ENCODE results near the gene TKT.

TKT gene

GRCh38 chr3:53239800-53240199, 16.0 kb downstream of the TKT start:
- no peak for DNase-seq (ENCODE audit: low spot score)
- Histone ChIP-seq H3K36me3 (replicated peaks in 1 of 2; ENCODE audit: control insufficient read depth in 2 of 2, insufficient read depth in 2 of 2, low read length in 2 of 2) (peaks cover 58 to 87% of the 10 kb centered on the region in 2 donors), H2BK12ac (ENCODE audit: low read length) (no peak overlapping the region), H3K14ac (ENCODE audit: low read length) (no peak overlapping the region), H3K18ac (ENCODE audit: low read length) (no peak overlapping the region), H2BK15ac (ENCODE audit: low read length) (no peak overlapping the region), H2BK5ac (ENCODE audit: low read length) (no peak overlapping the region), H3K4me2 (ENCODE audit: insufficient read depth, low read length, poor library complexity, severe bottlenecking) (no peak overlapping the region), H3K27me3 (ENCODE audit: control insufficient read depth in 3 of 3, insufficient read depth in 3 of 3, low read depth in 1 of 3, low read length in 3 of 3) (no peaks in the 10 kb centered on the region), H2AK5ac (ENCODE audit: low read depth, low read length) (no peak overlapping the region), H4K91ac (ENCODE audit: low read depth, low read length, poor library complexity) (no peak overlapping the region), H2BK120ac (ENCODE audit: low read depth, low read length) (no peak overlapping the region), H4K8ac (ENCODE audit: low read depth, low read length) (no peak overlapping the region), H2AFZ (ENCODE audit: low read length) (no peak overlapping the region), H3K9ac (ENCODE audit: low read depth, low read length, poor library complexity) (no peak overlapping the region), H3K4ac (ENCODE audit: low read length) (no peak overlapping the region), H3K79me1 (ENCODE audit: low read depth, low read length) (peaks cover 31% of the 10 kb centered on the region), H3K9me3 (replicated peaks in 1 of 2; ENCODE audit: control insufficient read depth in 2 of 2, insufficient read depth in 1 of 2, low read depth in 1 of 2, low read length in 2 of 2) (no peaks in the 10 kb centered on the region), H3K4me3 (ENCODE audit: low read length in 2 of 2) (no peak overlapping the region), H3K4me1 (ENCODE audit: control insufficient read depth in 2 of 2, insufficient read depth in 1 of 2, low read depth in 1 of 2, low read length in 2 of 2) (peaks cover 17 to 20% of the 10 kb centered on the region in 2 donors), H3K27ac (replicated peaks; ENCODE audit: low read length) (no peak overlapping the region), H3K23ac (ENCODE audit: low read depth, low read length, poor library complexity) (no peak overlapping the region)
- no CpG with 5 or more reads among the region's 5 CpGs for WGBS, 2 donors (ENCODE audit: extremely low coverage in 2 of 2, insufficient read length in 2 of 2, insufficient replicate concordance in 1 of 2)

- peaks cover 12 to 16% of the 10 kb centered on the region in 2 donors for H3K4me1 ChIP-seq (ENCODE audit: control insufficient read depth in 2 of 2, insufficient read depth in 1 of 2, low read depth in 1 of 2, low read length in 2 of 2)
- H2BK120ac ChIP-seq (ENCODE audit: low read depth, low read length): no peak overlapping the region
- H3K18ac ChIP-seq (ENCODE audit: low read length): no peak overlapping the region
- no peak overlapping the region for H4K91ac ChIP-seq (ENCODE audit: low read depth, low read length, poor library complexity)
- no peak overlapping the region for H2AK5ac ChIP-seq (ENCODE audit: low read depth, low read length)
- no peak overlapping the region for H3K27ac ChIP-seq (replicated peaks; ENCODE audit: low read length)
- no peak overlapping the region for H3K4ac ChIP-seq (ENCODE audit: low read length)
- no peak overlapping the region for H3K9ac ChIP-seq (ENCODE audit: low read depth, low read length, poor library complexity)
- H3K36me3 ChIP-seq (replicated peaks in 1 of 2; ENCODE audit: control insufficient read depth in 2 of 2, insufficient read depth in 2 of 2, low read length in 2 of 2): peaks cover 62 to 87% of the 10 kb centered on the region in 2 donors
- H3K23ac ChIP-seq (ENCODE audit: low read depth, low read length, poor library complexity): no peak overlapping the region
- H3K4me2 ChIP-seq (ENCODE audit: insufficient read depth, low read length, poor library complexity, severe bottlenecking): no peak overlapping the region
- no CpG with 5 or more reads among the region's 4 CpGs for WGBS, 2 donors (ENCODE audit: extremely low coverage in 2 of 2, insufficient read length in 2 of 2, insufficient replicate concordance in 1 of 2)
- no peak overlapping the region for H2BK5ac ChIP-seq (ENCODE audit: low read length)
- H4K8ac ChIP-seq (ENCODE audit: low read depth, low read length): no peak overlapping the region
- H2BK15ac ChIP-seq (ENCODE audit: low read length): no peak overlapping the region
- no peak overlapping the region for H3K14ac ChIP-seq (ENCODE audit: low read length)
- H2BK12ac ChIP-seq (ENCODE audit: low read length): no peak overlapping the region
- no peak overlapping the region for H3K4me3 ChIP-seq (ENCODE audit: low read length in 2 of 2)
- H3K27me3 ChIP-seq (ENCODE audit: control insufficient read depth in 3 of 3, insufficient read depth in 3 of 3, low read depth in 1 of 3, low read length in 3 of 3): no peaks in the 10 kb centered on the region
- no peak for DNase-seq (ENCODE audit: low spot score)
- H2AFZ ChIP-seq (ENCODE audit: low read length): no peak overlapping the region
- H3K79me1 ChIP-seq (ENCODE audit: low read depth, low read length): peaks cover 22% of the 10 kb centered on the region
- no peaks in the 10 kb centered on the region for H3K9me3 ChIP-seq (replicated peaks in 1 of 2; ENCODE audit: control insufficient read depth in 2 of 2, insufficient read depth in 1 of 2, low read depth in 1 of 2, low read length in 2 of 2)
Observed at GRCh38 chr3:53238886-53239285, 16.9 kb downstream of the TKT start.

GRCh38 chr3:53238051-53238850, 17.6 kb downstream of the TKT start:
- no peak overlapping the region for H2BK12ac ChIP-seq (ENCODE audit: low read length)
- H3K79me1 ChIP-seq (ENCODE audit: low read depth, low read length): peaks cover 20% of the 10 kb centered on the region
- no peak overlapping the region for H2AK5ac ChIP-seq (ENCODE audit: low read depth, low read length)
- H3K4me1 ChIP-seq (ENCODE audit: control insufficient read depth in 2 of 2, insufficient read depth in 1 of 2, low read depth in 1 of 2, low read length in 2 of 2): peaks cover 6 to 9% of the 10 kb centered on the region in 2 donors
- H3K4ac ChIP-seq (ENCODE audit: low read length): no peak overlapping the region
- WGBS, 2 donors (ENCODE audit: extremely low coverage in 2 of 2, insufficient read length in 2 of 2, insufficient replicate concordance in 1 of 2): no CpG with 5 or more reads among the region's 6 CpGs
- no peak overlapping the region for H3K23ac ChIP-seq (ENCODE audit: low read depth, low read length, poor library complexity)
- no peak overlapping the region for H3K4me3 ChIP-seq (ENCODE audit: low read length in 2 of 2)
- no peak overlapping the region for H3K4me2 ChIP-seq (ENCODE audit: insufficient read depth, low read length, poor library complexity, severe bottlenecking)
- H3K18ac ChIP-seq (ENCODE audit: low read length): no peak overlapping the region
- H2AFZ ChIP-seq (ENCODE audit: low read length): no peak overlapping the region
- H2BK15ac ChIP-seq (ENCODE audit: low read length): no peak overlapping the region
- no peak overlapping the region for H3K14ac ChIP-seq (ENCODE audit: low read length)
- H3K9me3 ChIP-seq (replicated peaks in 1 of 2; ENCODE audit: control insufficient read depth in 2 of 2, insufficient read depth in 1 of 2, low read depth in 1 of 2, low read length in 2 of 2): no peaks in the 10 kb centered on the region
- H2BK120ac ChIP-seq (ENCODE audit: low read depth, low read length): no peak overlapping the region
- H3K27ac ChIP-seq (replicated peaks; ENCODE audit: low read length): no peak overlapping the region
- H3K9ac ChIP-seq (ENCODE audit: low read depth, low read length, poor library complexity): no peak overlapping the region
- no peak overlapping the region for H4K8ac ChIP-seq (ENCODE audit: low read depth, low read length)
- H3K36me3 ChIP-seq (replicated peaks in 1 of 2; ENCODE audit: control insufficient read depth in 2 of 2, insufficient read depth in 2 of 2, low read length in 2 of 2): peaks cover 65 to 92% of the 10 kb centered on the region in 2 donors
- H4K91ac ChIP-seq (ENCODE audit: low read depth, low read length, poor library complexity): no peak overlapping the region
- no peaks in the 10 kb centered on the region for H3K27me3 ChIP-seq (ENCODE audit: control insufficient read depth in 3 of 3, insufficient read depth in 3 of 3, low read depth in 1 of 3, low read length in 3 of 3)
- no peak overlapping the region for H2BK5ac ChIP-seq (ENCODE audit: low read length)
- DNase-seq (ENCODE audit: low spot score): no peak

DNA sequence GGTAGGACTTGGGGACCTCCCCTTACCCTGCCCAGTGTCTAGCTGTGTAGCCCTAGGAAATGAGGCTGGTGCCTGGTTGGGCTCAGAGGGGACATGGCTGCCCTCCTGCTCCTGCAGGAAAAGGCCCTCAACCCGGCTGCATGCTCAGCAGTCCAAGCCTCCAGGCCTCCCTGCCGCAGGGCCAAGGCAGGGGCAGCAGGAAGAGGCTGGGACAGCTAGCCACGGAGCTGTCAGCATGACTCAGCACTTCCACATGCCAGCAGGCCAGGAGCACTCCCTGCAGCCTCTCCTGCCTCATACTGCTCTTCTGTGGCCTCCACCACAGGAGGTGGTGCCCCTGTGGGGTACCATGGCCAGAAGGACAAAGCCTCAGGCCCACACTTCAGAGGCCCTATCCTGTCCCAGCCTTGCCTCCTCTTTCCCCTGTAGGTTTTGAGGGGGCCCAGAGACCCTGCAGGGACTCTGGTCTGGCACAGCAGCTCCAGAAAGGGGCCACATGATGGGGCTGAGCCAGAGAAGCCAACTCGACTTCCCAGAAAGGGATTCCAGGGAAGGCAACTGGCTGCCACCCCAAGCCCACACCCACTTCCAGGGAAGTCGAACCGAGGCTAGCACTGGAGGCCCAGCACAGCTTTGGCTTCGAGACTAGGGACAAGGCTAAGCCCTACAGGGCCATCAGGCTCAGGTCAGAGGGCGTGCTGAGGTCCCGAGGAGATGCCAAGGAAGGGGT, 19.5 kb downstream of the TKT start:
- Histone ChIP-seq H3K4me2 (ENCODE audit: insufficient read depth, low read length, poor library complexity, severe bottlenecking) (no peak overlapping the region), H3K79me1 (ENCODE audit: low read depth, low read length) (peaks cover 19% of the 10 kb centered on the region), H2AFZ (ENCODE audit: low read length) (no peak overlapping the region), H3K4me3 (ENCODE audit: low read length in 2 of 2) (no peak overlapping the region), H3K18ac (ENCODE audit: low read length) (peak overlapping the region; percentile 60), H3K14ac (ENCODE audit: low read length) (peak overlapping the region; percentile 84), H3K36me3 (replicated peaks in 1 of 2; ENCODE audit: control insufficient read depth in 2 of 2, insufficient read depth in 2 of 2, low read length in 2 of 2) (peaks cover 75 to 98% of the 10 kb centered on the region in 2 donors), H2BK12ac (ENCODE audit: low read length) (no peak overlapping the region), H3K4ac (ENCODE audit: low read length) (no peak overlapping the region), H3K27me3 (ENCODE audit: control insufficient read depth in 3 of 3, insufficient read depth in 3 of 3, low read depth in 1 of 3, low read length in 3 of 3) (no peaks in the 10 kb centered on the region), H3K23ac (ENCODE audit: low read depth, low read length, poor library complexity) (peak overlapping the region; percentile 75), H4K8ac (ENCODE audit: low read depth, low read length) (no peak overlapping the region), H3K27ac (replicated peaks; ENCODE audit: low read length) (no peak overlapping the region), H3K4me1 (ENCODE audit: control insufficient read depth in 2 of 2, insufficient read depth in 1 of 2, low read depth in 1 of 2, low read length in 2 of 2) (peaks cover 0 to 5% of the 10 kb centered on the region in 2 donors), H3K9ac (ENCODE audit: low read depth, low read length, poor library complexity) (peak overlapping the region; percentile 27), H2BK15ac (ENCODE audit: low read length) (no peak overlapping the region), H4K91ac (ENCODE audit: low read depth, low read length, poor library complexity) (no peak overlapping the region), H2AK5ac (ENCODE audit: low read depth, low read length) (no peak overlapping the region), H2BK120ac (ENCODE audit: low read depth, low read length) (no peak overlapping the region), H2BK5ac (ENCODE audit: low read length) (no peak overlapping the region), H3K9me3 (replicated peaks in 1 of 2; ENCODE audit: control insufficient read depth in 2 of 2, insufficient read depth in 1 of 2, low read depth in 1 of 2, low read length in 2 of 2) (peaks cover 0 to 1% of the 10 kb centered on the region in 2 donors)
- no CpG with 5 or more reads among the region's 9 CpGs for WGBS, 2 donors (ENCODE audit: extremely low coverage in 2 of 2, insufficient read length in 2 of 2, insufficient replicate concordance in 1 of 2)
- DNase-seq (ENCODE audit: low spot score): no peak
